C4-2B (cell line): ENCODE data around the gene UGT3A1.

Source experiments
- ZFX ChIP-seq: fragments of 450-650 bp; IDR thresholded peaks from 2 replicates; pipeline ENCODE4 v1.6.1; 2017
- TF ChIP-seq, protein P1 (sequence below): fragments of 450-650 bp; conservative IDR thresholded peaks from 2 replicates; pipeline ENCODE4 v1.5.1; 2017; ENCODE audit warnings: mild to moderate bottlenecking

DNA sequence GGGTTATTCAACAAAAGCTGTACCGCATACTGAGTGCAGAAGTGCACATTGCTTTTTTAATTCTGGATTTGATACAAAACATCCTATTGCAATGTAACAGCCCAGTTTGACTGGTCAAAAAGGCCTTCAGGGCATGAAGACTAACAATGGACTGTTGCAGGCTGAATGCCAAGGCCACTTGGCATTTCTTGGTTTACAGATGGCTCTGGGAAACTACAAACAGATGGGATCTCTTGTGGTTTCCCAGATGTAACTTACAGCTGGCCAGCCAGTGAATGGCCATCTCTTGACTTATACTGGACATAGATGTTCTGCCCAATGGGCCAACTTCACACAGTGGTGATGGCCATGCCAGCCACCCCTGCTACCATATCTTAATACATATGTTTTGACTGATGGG lies 38.7 kb upstream of the UGT3A1 start:
- TF ChIP-seq, protein P1, sequence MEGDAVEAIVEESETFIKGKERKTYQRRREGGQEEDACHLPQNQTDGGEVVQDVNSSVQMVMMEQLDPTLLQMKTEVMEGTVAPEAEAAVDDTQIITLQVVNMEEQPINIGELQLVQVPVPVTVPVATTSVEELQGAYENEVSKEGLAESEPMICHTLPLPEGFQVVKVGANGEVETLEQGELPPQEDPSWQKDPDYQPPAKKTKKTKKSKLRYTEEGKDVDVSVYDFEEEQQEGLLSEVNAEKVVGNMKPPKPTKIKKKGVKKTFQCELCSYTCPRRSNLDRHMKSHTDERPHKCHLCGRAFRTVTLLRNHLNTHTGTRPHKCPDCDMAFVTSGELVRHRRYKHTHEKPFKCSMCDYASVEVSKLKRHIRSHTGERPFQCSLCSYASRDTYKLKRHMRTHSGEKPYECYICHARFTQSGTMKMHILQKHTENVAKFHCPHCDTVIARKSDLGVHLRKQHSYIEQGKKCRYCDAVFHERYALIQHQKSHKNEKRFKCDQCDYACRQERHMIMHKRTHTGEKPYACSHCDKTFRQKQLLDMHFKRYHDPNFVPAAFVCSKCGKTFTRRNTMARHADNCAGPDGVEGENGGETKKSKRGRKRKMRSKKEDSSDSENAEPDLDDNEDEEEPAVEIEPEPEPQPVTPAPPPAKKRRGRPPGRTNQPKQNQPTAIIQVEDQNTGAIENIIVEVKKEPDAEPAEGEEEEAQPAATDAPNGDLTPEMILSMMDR = no peak
- no peak for TF ChIP-seq ZFX
